GM08714 (cell line): Measurements from ENCODE around the gene EVA1B.

Experiments used
- H3K4me3 ChIP-seq: fragments of 200-500 bp; sonication (Bioruptor generic); 2 replicates; pipeline ENCODE4 v1.5.1; 2014; ENCODE audit warnings: mild to moderate bottlenecking, low read length, inconsistent platforms
- ZNF274 ChIP-seq: IDR thresholded peaks from 2 replicates; pipeline ENCODE4 v1.6.1; 2012; ENCODE audit warnings: mild to moderate bottlenecking, low read depth, low read length

Gene EVA1B

GRCh38 chr1:36307601-36308330, 15.7 kb downstream of the EVA1B start:
- no peak for TF ChIP-seq ZNF274
- peak overlapping the region; percentile 56; the same call in 1 of the 2 replicates for H3K4me3 ChIP-seq

- H3K4me3 ChIP-seq, result peak overlapping the region; percentile 57; the same call in 1 of the 2 replicates
- TF ChIP-seq ZNF274, result no peak
Measured at GRCh38 chr1:36306902-36307456, 16.5 kb downstream of the EVA1B start.

GRCh38 chr1:36306210-36306901, 17.1 kb downstream of the EVA1B start, which contains the start of gene SH3D21:
Gene SH3D21 (plus strand): TSS chr1:36306368. CDS start chr1:36306421, 53 bp downstream.
- TF ChIP-seq ZNF274, result no peak
- H3K4me3 ChIP-seq, result peak within 1 kb of the TSS; percentile 57; the same call in 1 of the 2 replicates

- no peak for TF ChIP-seq ZNF274
- H3K4me3 ChIP-seq, result no peak overlapping the region; the same call in 1 of the 2 replicates
Measured at GRCh38 chr1:36305915-36306209, 17.6 kb downstream of the EVA1B start.

GRCh38 chr1:36304970-36305914, 18.2 kb downstream of the EVA1B start:
- no peak overlapping the region for H3K4me3 ChIP-seq
- TF ChIP-seq ZNF274, result no peak

- H3K4me3 ChIP-seq, result no peak overlapping the region
- TF ChIP-seq ZNF274, result no peak
Measured at GRCh38 chr1:36304521-36304920, 18.9 kb downstream of the EVA1B start.

- no peak for TF ChIP-seq ZNF274
- no peak overlapping the region for H3K4me3 ChIP-seq
Measured at GRCh38 chr1:36303650-36304360, 19.6 kb downstream of the EVA1B start.

- no peak for TF ChIP-seq ZNF274
- H3K4me3 ChIP-seq, result no peak overlapping the region
Measured at GRCh38 chr1:36303244-36303643, 20.2 kb downstream of the EVA1B start.

- H3K4me3 ChIP-seq, result no peak overlapping the region
- TF ChIP-seq ZNF274, result no peak
Measured at GRCh38 chr1:36301220-36301619, 22.2 kb downstream of the EVA1B start.

- TF ChIP-seq ZNF274, result no peak
- H3K4me3 ChIP-seq, result no peak overlapping the region
Measured at GRCh38 chr1:36300526-36300925, 22.9 kb downstream of the EVA1B start.

- TF ChIP-seq ZNF274, result no peak
- no peak overlapping the region for H3K4me3 ChIP-seq
Measured at GRCh38 chr1:36298640-36299039, 24.8 kb downstream of the EVA1B start.

GRCh38 chr1:36297062-36297461, 26.4 kb downstream of the EVA1B start:
- no peak overlapping the region for H3K4me3 ChIP-seq
- TF ChIP-seq ZNF274, result no peak

- TF ChIP-seq ZNF274, result no peak
- H3K4me3 ChIP-seq, result no peak overlapping the region
Measured at GRCh38 chr1:36295390-36295789, 28.1 kb downstream of the EVA1B start.
